Left ventricle myocardium inferior (tissue), 1 donor: ENCODE measurements around the gene PCDHGA4. TPM values are rescaled to one million over a fixed set of nuclear protein-coding genes. Genes with fewer than 3 reads are reported as not detected.
"Not testable (repeated sequence)": the region's sequence is repeated elsewhere in the genome, so short reads cannot be mapped to it uniquely, and the experiment has no call there.

ENCODE experiments used
- DNase-seq: peaks from one replicate; pipeline ENCODE4 v3.0.0-alpha.2; 2020
- H3K27ac ChIP-seq: fragments of 200-600 bp; replicated peaks from 2 replicates; pipeline ENCODE4 v1.8.0; 2021
- H3K27me3 ChIP-seq: fragments of 200-600 bp; 2 replicates; pipeline ENCODE4 v1.8.0; 2021; ENCODE audit warnings: low read depth
- H3K36me3 ChIP-seq: fragments of 200-600 bp; 2 replicates; pipeline ENCODE4 v1.8.0; 2021
- H3K4me1 ChIP-seq: fragments of 200-600 bp; 2 replicates; pipeline ENCODE4 v1.8.0; 2021
- H3K4me3 ChIP-seq: fragments of 200-600 bp; 2 replicates; pipeline ENCODE4 v1.8.0; 2021; ENCODE audit warnings: mild to moderate bottlenecking, moderate library complexity
- H3K9me3 ChIP-seq: fragments of 200-600 bp; replicated peaks from 2 replicates; pipeline ENCODE4 v1.8.0; 2021
- intact Hi-C: fragments of 100-400 bp; cut with micrococcal nuclease; formaldehyde crosslinking; loops from one replicate; pipeline ENCODE4 v1.11.0; 2022
- total RNA-seq: library from RNA; stranded (reverse); fragmentation: NEBNext Ultra II Directional; extraction: Animal tissue kit (Norgen Biotek cat#: 25700); gene quantifications from one replicate; pipeline ENCODE4 v1.2.1, GENCODE V29; 2021
- TF ChIP-seq, protein P1 (sequence below): fragments of 200-600 bp; IDR thresholded peaks from 2 replicates; pipeline ENCODE4 v1.8.0; 2021; ENCODE audit warnings: antibody characterized with exemption, mild to moderate bottlenecking, borderline replicate concordance
- donor health status: DM: no; HTN: yes; CAD: no; lungs with severe emphysema.

The PCDHGA4 gene
- total RNA-seq, 1 donor from 2014 or later = 7.3 TPM

DNA sequence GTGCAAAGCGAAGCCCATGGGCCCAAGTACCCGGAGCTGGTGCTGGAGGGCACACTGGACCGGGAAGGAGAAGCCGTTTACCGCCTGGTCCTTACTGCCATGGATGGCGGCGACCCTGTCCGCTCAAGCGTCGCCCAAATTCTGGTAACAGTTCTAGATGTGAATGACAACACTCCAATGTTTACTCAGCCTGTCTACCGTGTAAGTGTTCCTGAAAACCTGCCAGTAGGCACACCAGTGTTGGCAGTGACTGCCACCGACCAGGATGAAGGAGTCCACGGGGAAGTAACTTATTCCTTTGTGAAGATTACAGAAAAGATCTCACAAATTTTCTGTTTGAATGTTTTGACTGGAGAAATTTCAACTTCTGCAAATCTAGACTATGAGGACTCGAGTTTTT, 19.8 kb downstream of the PCDHGA4 start:
- Histone ChIP-seq H3K27ac (no peak overlapping the region), H3K4me3 (peak overlapping the region; percentile 52), H3K36me3 (peaks cover 43% of the 10 kb centered on the region), H3K27me3 (no peaks in the 10 kb centered on the region), H3K4me1 (peaks cover 50% of the 10 kb centered on the region), H3K9me3 (peaks cover 98% of the 10 kb centered on the region)
- intact Hi-C loops = no loop called here
- DNase-seq = no peak
- TF ChIP-seq, protein P1, sequence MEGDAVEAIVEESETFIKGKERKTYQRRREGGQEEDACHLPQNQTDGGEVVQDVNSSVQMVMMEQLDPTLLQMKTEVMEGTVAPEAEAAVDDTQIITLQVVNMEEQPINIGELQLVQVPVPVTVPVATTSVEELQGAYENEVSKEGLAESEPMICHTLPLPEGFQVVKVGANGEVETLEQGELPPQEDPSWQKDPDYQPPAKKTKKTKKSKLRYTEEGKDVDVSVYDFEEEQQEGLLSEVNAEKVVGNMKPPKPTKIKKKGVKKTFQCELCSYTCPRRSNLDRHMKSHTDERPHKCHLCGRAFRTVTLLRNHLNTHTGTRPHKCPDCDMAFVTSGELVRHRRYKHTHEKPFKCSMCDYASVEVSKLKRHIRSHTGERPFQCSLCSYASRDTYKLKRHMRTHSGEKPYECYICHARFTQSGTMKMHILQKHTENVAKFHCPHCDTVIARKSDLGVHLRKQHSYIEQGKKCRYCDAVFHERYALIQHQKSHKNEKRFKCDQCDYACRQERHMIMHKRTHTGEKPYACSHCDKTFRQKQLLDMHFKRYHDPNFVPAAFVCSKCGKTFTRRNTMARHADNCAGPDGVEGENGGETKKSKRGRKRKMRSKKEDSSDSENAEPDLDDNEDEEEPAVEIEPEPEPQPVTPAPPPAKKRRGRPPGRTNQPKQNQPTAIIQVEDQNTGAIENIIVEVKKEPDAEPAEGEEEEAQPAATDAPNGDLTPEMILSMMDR = no peak

DNA sequence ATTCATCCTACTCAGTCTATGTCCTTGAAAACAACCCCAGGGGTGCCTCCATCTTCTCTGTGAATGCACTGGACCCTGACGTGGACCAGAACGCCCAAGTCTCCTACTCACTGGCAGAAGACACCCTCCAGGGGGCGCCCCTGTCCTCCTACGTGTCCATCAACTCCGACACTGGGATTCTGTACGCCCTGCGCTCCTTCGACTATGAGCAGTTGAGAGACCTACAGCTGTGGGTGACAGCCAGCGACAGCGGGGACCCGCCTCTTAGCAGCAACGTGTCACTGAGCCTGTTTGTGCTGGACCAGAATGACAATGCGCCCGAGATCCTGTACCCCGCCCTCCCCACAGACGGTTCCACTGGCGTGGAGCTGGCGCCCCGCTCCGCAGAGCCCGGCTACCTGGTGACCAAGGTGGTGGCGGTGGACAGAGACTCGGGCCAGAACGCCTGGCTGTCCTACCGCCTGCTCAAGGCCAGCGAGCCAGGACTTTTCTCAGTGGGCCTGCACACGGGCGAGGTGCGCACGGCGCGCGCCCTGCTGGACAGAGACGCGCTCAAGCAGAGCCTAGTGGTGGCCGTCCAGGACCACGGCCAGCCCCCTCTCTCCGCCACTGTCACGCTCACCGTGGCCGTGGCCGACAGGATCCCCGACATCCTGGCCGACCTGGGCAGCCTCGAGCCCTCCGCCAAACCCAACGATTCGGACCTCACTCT, 20.8 kb downstream of the PCDHGA4 start:
- intact Hi-C loops = not testable (repeated sequence)
- peaks cover 98% of the 10 kb centered on the region for H3K9me3 ChIP-seq
- H3K36me3 ChIP-seq = peaks cover 48% of the 10 kb centered on the region

DNA sequence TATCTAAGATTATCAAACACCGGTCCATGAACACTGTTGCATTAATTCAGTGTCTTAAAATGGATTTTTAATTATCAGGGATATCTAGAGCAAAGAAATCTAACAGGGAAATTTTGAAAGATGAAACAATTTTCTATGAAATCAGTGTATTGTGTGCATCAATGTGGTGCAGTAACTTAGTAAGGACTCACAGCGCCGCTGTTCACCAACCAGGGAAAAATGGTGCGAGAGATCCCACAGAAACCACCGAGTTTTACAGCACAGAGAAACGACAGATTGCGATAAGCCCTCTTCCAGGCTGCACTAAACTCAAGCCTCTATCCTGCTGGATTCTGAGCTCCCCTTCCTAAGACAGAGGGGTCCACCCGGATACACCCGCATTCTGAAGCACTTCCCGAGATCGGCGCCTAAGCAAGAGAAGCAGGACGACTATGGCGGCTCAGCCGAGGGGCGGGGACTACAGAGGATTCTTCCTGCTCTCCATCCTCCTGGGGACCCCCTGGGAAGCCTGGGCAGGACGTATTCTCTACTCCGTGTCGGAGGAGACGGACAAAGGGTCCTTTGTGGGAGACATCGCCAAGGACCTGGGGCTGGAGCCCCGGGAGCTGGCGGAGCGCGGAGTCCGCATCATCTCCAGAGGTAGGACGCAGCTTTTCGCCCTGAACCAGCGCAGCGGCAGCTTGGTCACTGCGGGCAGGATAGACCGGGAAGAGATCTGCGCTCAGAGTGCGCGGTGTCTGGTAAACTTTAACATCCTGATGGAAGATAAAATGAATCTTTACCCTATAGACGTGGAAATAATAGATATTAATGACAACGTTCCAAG, 27.9 kb downstream of the PCDHGA4 start, which contains the start of gene PCDHGA7:
PCDHGA7 (plus strand) TSS at position 274 of the 826 bp plus-strand sequence; CDS start at position 432, 158 bp downstream.
- intact Hi-C loops = no loop called here
- Histone ChIP-seq H3K36me3 (peaks cover 38% of the 10 kb centered on the region), H3K9me3 (peaks cover 100% of the 10 kb centered on the region), H3K4me1 (peaks cover 4% of the 10 kb centered on the region), H3K4me3 (peak within 1 kb of the TSS; percentile 51), H3K27ac (peak within 1 kb of the TSS; percentile 13), H3K27me3 (no peaks in the 10 kb centered on the region)
- DNase-seq = no peak
- TF ChIP-seq, protein P1 = peak; percentile 47

More for the DNA sequence above, 20.8 kb downstream of the PCDHGA4 start:
- H3K27ac ChIP-seq, H3K4me3 ChIP-seq, H3K27me3 ChIP-seq, DNase-seq: not testable (repeated sequence)
- H3K4me1 ChIP-seq = peaks cover 45% of the 10 kb centered on the region

DNA sequence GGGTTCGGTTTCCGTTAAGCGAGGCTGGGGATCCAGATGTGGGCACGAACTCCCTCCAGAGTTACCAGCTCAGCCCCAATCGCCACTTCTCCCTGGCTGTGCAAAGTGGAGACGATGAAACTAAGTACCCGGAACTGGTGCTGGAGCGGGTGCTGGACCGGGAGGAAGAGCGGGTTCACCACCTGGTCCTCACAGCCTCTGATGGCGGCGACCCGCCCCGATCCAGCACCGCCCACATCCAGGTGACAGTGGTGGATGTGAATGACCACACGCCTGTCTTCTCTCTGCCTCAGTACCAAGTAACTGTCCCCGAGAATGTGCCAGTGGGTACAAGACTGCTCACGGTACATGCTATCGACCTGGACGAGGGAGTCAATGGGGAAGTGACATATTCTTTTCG, 28.5 kb downstream of the PCDHGA4 start:
- peaks cover 33% of the 10 kb centered on the region for H3K36me3 ChIP-seq
- H3K4me1 ChIP-seq = peaks cover 7% of the 10 kb centered on the region
- TF ChIP-seq, protein P1 = no peak
- DNase-seq = no peak
- H3K27me3 ChIP-seq = no peaks in the 10 kb centered on the region
- intact Hi-C loops = no loop called here
- peaks cover 96% of the 10 kb centered on the region for H3K9me3 ChIP-seq
- H3K4me3 ChIP-seq = peak overlapping the region; percentile 51
- H3K27ac ChIP-seq = no peak overlapping the region

DNA sequence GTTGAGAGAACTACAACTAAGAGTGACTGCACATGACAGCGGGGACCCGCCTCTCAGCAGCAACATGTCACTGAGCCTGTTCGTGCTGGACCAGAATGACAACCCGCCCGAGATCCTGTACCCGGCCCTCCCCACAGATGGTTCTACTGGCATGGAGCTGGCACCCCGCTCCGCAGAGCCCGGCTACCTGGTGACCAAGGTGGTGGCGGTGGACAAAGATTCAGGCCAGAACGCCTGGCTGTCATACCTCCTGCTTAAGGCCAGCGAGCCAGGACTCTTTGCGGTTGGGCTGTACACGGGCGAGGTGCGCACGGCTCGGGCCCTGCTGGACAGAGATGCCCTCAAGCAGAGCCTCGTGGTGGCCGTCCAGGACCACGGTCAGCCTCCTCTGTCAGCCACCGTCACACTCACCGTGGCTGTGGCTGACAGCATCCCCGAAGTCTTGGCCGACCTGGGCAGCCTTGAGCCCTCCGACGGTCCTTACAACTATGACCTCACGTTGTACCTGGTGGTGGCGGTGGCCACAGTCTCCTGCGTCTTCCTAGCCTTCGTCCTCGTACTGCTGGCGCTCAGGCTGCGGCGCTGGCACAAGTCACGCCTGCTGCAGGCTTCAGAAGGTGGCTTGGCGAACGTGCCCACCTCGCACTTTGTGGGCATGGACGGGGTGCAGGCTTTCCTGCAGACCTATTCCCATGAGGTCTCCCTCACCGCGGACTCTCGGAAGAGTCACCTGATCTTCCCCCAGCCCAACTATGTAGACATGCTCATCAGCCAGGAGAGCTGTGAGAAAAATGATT, 29.8 kb downstream of the PCDHGA4 start:
- Histone ChIP-seq H3K27me3 (no peaks in the 10 kb centered on the region), H3K9me3 (peaks cover 96% of the 10 kb centered on the region)
- TF ChIP-seq, protein P1 = no peak

More for the DNA sequence above, 29.8 kb downstream of the PCDHGA4 start:
- intact Hi-C loops = no loop called here
- no peak overlapping the region for H3K4me3 ChIP-seq
- no peak for DNase-seq
- peaks cover 38% of the 10 kb centered on the region for H3K36me3 ChIP-seq
- peaks cover 11% of the 10 kb centered on the region for H3K4me1 ChIP-seq
- H3K27ac ChIP-seq = no peak overlapping the region
